ENCODE results near the gene AURKB. TPM values are rescaled to one million over a fixed set of nuclear protein-coding genes. Genes with fewer than 3 reads are reported as not detected.

AURKB gene
- total and polyA plus RNA-seq, 2 of the 4 experiments (the other 2 are of a cell fraction) = 45.9 to 62.0 TPM

- Histone ChIP-seq H4K91ac (ENCODE audit: insufficient read depth, low read depth, low read length) (peak overlapping the region; percentile 84), H2BK5ac (ENCODE audit: low read depth, low read length, poor library complexity, severe bottlenecking) (peak overlapping the region; percentile 99), H4K20me1 (ENCODE audit: insufficient read depth, low read length) (peaks cover 8% of the 10 kb centered on the region; the same call in 1 of the 2 replicates), H3K4me1 (ENCODE audit: control insufficient read depth, insufficient read depth, low read length) (peaks cover 12% of the 10 kb centered on the region), H3K9ac (ENCODE audit: low read depth, low read length) (peak overlapping the region; percentile 88), H4K5ac (ENCODE audit: low read depth, low read length) (peak overlapping the region; percentile 32; the same call in 1 of the 2 replicates), H3K27me3 (ENCODE audit: control insufficient read depth, insufficient read depth, low read length) (no peaks in the 10 kb centered on the region), H3K14ac (replicated peaks; ENCODE audit: low read depth, low read length) (peak overlapping the region; percentile 92), H3K4me2 (ENCODE audit: low read depth, low read length) (peak overlapping the region; percentile 95), H2AFZ (replicated peaks; ENCODE audit: low read length, poor library complexity) (peak overlapping the region; percentile 33), H3K56ac (ENCODE audit: extremely low read depth, insufficient read depth, low read length) (peak overlapping the region; percentile 99), H3K4ac (ENCODE audit: low read depth, low read length) (peak overlapping the region; percentile 81; the same call in 1 of the 2 replicates), H3K23ac (ENCODE audit: low read depth, low read length) (peak overlapping the region; percentile 80; the same call in 1 of the 2 replicates), H3K36me3 (ENCODE audit: control insufficient read depth, insufficient read depth, low read length) (no peaks in the 10 kb centered on the region), H3K27ac (ENCODE audit: insufficient read depth, low read length) (peak overlapping the region; percentile 85), H3K79me1 (ENCODE audit: low read depth in 1 of 2, low read length in 2 of 2) (peaks cover 9 to 30% of the 10 kb centered on the region in 2 experiments; a peak in 3 of 4 replicates), H3K18ac (ENCODE audit: low read depth, low read length) (peak overlapping the region; percentile 59; the same call in 1 of the 2 replicates), H4K8ac (ENCODE audit: low read depth in 2 of 2, low read length in 2 of 2) (peak overlapping the region in 1 of 2 experiments; percentile 96), H2BK20ac (ENCODE audit: low read depth, low read length) (peak overlapping the region; percentile 94), H3K9me1 (ENCODE audit: insufficient read depth, low read length) (peaks cover 21% of the 10 kb centered on the region), H2BK120ac (ENCODE audit: low read depth, low read length) (peak overlapping the region; percentile 97), H3K9me3 (ENCODE audit: control insufficient read depth, insufficient read depth, low read length) (no peaks in the 10 kb centered on the region), H2AK9ac (replicated peaks; ENCODE audit: low read depth, low read length, poor library complexity) (no peak overlapping the region), H3K4me3 (ENCODE audit: insufficient read depth, low read depth, low read length) (peak overlapping the region; percentile 51), H2BK15ac (ENCODE audit: low read depth, low read length) (no peak overlapping the region), H2AK5ac (ENCODE audit: low read depth, low read length) (no peak overlapping the region; the same call in 1 of the 2 replicates)
- DNase-seq = peak; percentile 99
- in situ Hi-C loops (cut with MboI; ENCODE audit: low sequenced_read_pairs) = loop anchor here (25.0 kb wide), 1 partner anchor 936 kb away; the partner anchor contains the start of genes DVL2, GABARAP and PHF23
- dilution Hi-C loops (cut with HindIII; ENCODE audit: low sequenced_read_pairs, unreplicated experiment) = no loop called here
- CTCF ChIA-PET = interaction anchor here (0.7 kb wide), 1 partner anchor 21 kb away, joined by 3 read pairs; no protein-coding TSS in a partner anchor
- ATAC-seq (ENCODE audit: low read depth) = peak; percentile 84
- 0% methylated on average over 6 of the region's 23 CpGs; no CpG with 5 or more reads in 1 of the 2 experiments for WGBS, 2 experiments (ENCODE audit: extremely low coverage in 2 of 2, insufficient read length in 1 of 2)
- intact Hi-C loops (cut with micrococcal nuclease) = loop anchor here (1.0 kb wide), 1 partner anchor 35 kb away; no protein-coding TSS in a partner anchor
- BruUV-seq (replicated peaks) = TSS peak; percentile 99
- POLR2A ChIA-PET (ENCODE audit: unreplicated experiment) = interaction anchor here (0.5 to 1.2 kb wide), 12 partner anchors 10 to 289 kb away, joined by 3 to 8 read pairs (median 4); no protein-coding TSS in a partner anchor
- no peak for TF ChIP-seq CTCF (conservative IDR thresholded peaks at IDR 0.05; ENCODE audit: low read depth, low read length)
- no peak for TF ChIP-seq USF2 (IDR thresholded peaks at IDR 0.05; ENCODE audit: low read depth, low read length)
- no peak for TF ChIP-seq MXI1 (IDR thresholded peaks at IDR 0.05; ENCODE audit: borderline replicate concordance, low read depth, low read length)
- TF ChIP-seq RAD21 (IDR thresholded peaks at IDR 0.05; ENCODE audit: low read length) = no peak
- TF ChIP-seq RFX5 (IDR thresholded peaks at IDR 0.05; ENCODE audit: low read depth, low read length) = no peak
- TF ChIP-seq ELK1 (IDR thresholded peaks at IDR 0.05; ENCODE audit: borderline replicate concordance, low read depth, low read length) = no peak
- TF ChIP-seq BHLHE40 (IDR thresholded peaks at IDR 0.05; ENCODE audit: low read depth, low read length) = peak; percentile 94
- TF ChIP-seq MAFK (IDR thresholded peaks at IDR 0.05; ENCODE audit: low read depth, low read length) = peak; percentile 88
- TF ChIP-seq CHD1 (IDR thresholded peaks at IDR 0.05; ENCODE audit: low read depth, low read length) = no peak; the same call in 1 of the 2 replicates
- peak; percentile 55; the same call in 1 of the 2 replicates for TF ChIP-seq MAZ (IDR thresholded peaks at IDR 0.05; ENCODE audit: borderline replicate concordance, low read depth, low read length)
- TF ChIP-seq RCOR1 (IDR thresholded peaks at IDR 0.05; ENCODE audit: insufficient replicate concordance, low read length) = no peak
- TF ChIP-seq CEBPB (IDR thresholded peaks at IDR 0.05; ENCODE audit: low read depth, low read length) = peak; percentile 91
These were observed 37.1 kb downstream of the AURKB start for GRCh38 chr17:8173056-8173870.
